Ovary (tissue), 9 donors: Measurements from ENCODE around the gene RPGRIP1L. TPM values are rescaled to one million over a fixed set of nuclear protein-coding genes. Genes with fewer than 3 reads are reported as not detected.

Experiments used
- DNase-seq, 5 donors: peaks; one replicate each; pipeline ENCODE4 v3.0.0-alpha.2; 2019 to 2020
- H3K27ac ChIP-seq, 2 donors: fragments of 200-600 bp; one replicate each; pipeline versions ENCODE4 v1.5.1 to v1.8.0; 2019 to 2022
- H3K27me3 ChIP-seq: fragments of 200-600 bp; one replicate; pipeline ENCODE4 v1.8.0; 2022
- H3K36me3 ChIP-seq: fragments of 200-600 bp; sonication (generic); one replicate; pipeline ENCODE4 v1.5.1; 2019
- H3K4me1 ChIP-seq: one replicate; pipeline ENCODE4 v1.8.1; 2013; ENCODE audit warnings: mild to moderate bottlenecking, moderate library complexity; ENCODE audit not compliant: insufficient read depth
- H3K4me3 ChIP-seq: fragments of 200-600 bp; sonication (generic); one replicate; pipeline ENCODE4 v1.5.1; 2017
- H3K9me3 ChIP-seq, 2 donors: fragments of 200-600 bp in 1 of 2; sonication (generic) in 1 of 2; one replicate each; pipeline versions ENCODE4 v1.5.1 to v1.8.1; 2013 to 2019; ENCODE audit warnings: mild to moderate bottlenecking in 1 of 2, moderate library complexity in 1 of 2
- EP300 ChIP-seq: sonication (generic); formaldehyde crosslinking; IDR thresholded peaks from one replicate; pipeline ENCODE4 v1.6.1; 2017; ENCODE audit warnings: antibody characterized with exemption
- POLR2A ChIP-seq: fragments of 450-650 bp; IDR thresholded peaks from one replicate; pipeline ENCODE4 v1.6.1; 2017; ENCODE audit warnings: antibody characterized with exemption, mild to moderate bottlenecking, moderate library complexity
- WGBS, 3 donors: extraction: QIAGEN DNeasy Blood & Tissue Kit in 1 of 3; methylation state at CpG; one replicate each; pipeline versions ENCODE4 v1.1.5 to v1.1.7; 2013 to 2017; 5-methylcytosine and 5-hydroxymethylcytosine counted together
- intact Hi-C, 4 donors: fragments of 100-400 bp; cut with DNase I; formaldehyde crosslinking; loops; one replicate each; pipeline versions ENCODE4 v1.11.0 to v1.15.1; 2022 to 2023
- polyA plus RNA-seq, 2 donors: library from polyadenylated mRNA; stranded (reverse); fragments of 200-250 nt in 1 of 2; fragments of 350-450 nt in 1 of 2; fragmentation: Illumina TruSeq in 1 of 2; extraction: RNeasy Lipid Tissue Mini Kit (QIAGEN cat#74804) in 1 of 2; gene quantifications; one replicate each; pipeline ENCODE4 v1.2.3, GENCODE V29; 2013 to 2014
- total RNA-seq, 7 donors: library from RNA; depleted of rRNA in 2 of 7; stranded (reverse); fragments of >200 nt in 2 of 7; fragmentation: NEBNext Ultra II Directional in 3 of 7; extraction: Animal tissue kit (Norgen Biotek cat#: 25700) in 3 of 7; gene quantifications; one replicate each; pipeline versions ENCODE4 v1.1.0 to v1.2.4, GENCODE V29; 2016 to 2023
- TF ChIP-seq, protein P1 (sequence below), 3 donors: fragments of 450-650 bp in 2 of 3; fragments of 200-600 bp in 1 of 3; IDR thresholded peaks; one replicate each; pipeline versions ENCODE4 v1.5.1 to v1.8.0; 2016 to 2022; ENCODE audit warnings: antibody characterized with exemption in 3 of 3, mild to moderate bottlenecking in 1 of 3
- donor health status: DM: no; HTN: no; CAD: no; lungs with moderate emphysema.
- donor health status: DM: no; HTN: no; CAD: no.
- donor health status: Bipolar disorder and iron deficiency.
- donor health status: DM: yes; HTN: yes; CAD: no.
- donor health status: DM: no; HTN: no; CAD: no.
- donor health status: DM: yes; HTN: yes; CAD: no.

RPGRIP1L gene
- total and polyA plus RNA-seq, 9 donors = 1.7 to 12.1 (median 7.7) TPM

DNA sequence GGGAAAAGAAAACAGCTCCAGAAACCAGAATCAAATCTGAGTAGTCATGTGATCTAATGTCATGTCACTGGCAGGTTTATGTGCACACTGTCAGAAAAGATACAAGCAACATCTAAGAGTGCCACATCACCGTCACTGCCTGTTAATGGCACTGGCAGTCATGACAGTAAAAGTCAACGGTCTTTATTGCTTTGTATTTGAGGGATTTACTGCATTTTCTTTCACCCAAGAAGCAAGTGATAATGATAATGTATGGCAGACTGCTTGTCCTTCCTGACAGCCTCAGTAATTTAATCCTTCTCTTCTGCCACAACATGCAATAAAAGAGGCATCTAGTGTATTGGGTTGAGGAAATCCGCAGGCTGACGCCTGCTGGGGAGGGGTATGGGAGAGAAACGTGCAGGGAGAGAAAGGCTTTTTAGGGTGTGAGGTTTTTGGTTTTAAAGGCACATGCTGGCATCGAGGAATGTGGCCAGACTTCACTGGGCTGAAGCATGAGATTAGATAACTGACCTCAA is 92.4 kb downstream of the RPGRIP1L start:
- no peak for TF ChIP-seq EP300
- TF ChIP-seq, protein P1, sequence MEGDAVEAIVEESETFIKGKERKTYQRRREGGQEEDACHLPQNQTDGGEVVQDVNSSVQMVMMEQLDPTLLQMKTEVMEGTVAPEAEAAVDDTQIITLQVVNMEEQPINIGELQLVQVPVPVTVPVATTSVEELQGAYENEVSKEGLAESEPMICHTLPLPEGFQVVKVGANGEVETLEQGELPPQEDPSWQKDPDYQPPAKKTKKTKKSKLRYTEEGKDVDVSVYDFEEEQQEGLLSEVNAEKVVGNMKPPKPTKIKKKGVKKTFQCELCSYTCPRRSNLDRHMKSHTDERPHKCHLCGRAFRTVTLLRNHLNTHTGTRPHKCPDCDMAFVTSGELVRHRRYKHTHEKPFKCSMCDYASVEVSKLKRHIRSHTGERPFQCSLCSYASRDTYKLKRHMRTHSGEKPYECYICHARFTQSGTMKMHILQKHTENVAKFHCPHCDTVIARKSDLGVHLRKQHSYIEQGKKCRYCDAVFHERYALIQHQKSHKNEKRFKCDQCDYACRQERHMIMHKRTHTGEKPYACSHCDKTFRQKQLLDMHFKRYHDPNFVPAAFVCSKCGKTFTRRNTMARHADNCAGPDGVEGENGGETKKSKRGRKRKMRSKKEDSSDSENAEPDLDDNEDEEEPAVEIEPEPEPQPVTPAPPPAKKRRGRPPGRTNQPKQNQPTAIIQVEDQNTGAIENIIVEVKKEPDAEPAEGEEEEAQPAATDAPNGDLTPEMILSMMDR (IDR thresholded peaks at IDR 0.05) = no peak
- TF ChIP-seq POLR2A = no peak
- no peaks in the 10 kb centered on the region for H3K9me3 ChIP-seq
- H3K36me3 ChIP-seq = no peaks in the 10 kb centered on the region
- WGBS, 3 donors = 62 to 70% (median 65%) methylated on average over 6 of the region's 6 CpGs
- H3K27ac ChIP-seq = no peak overlapping the region
- H3K4me1 ChIP-seq = no peaks in the 10 kb centered on the region
- no peaks in the 10 kb centered on the region for H3K27me3 ChIP-seq
- intact Hi-C loops = no loop called here
- H3K4me3 ChIP-seq = no peak overlapping the region
- no peak for DNase-seq

DNA sequence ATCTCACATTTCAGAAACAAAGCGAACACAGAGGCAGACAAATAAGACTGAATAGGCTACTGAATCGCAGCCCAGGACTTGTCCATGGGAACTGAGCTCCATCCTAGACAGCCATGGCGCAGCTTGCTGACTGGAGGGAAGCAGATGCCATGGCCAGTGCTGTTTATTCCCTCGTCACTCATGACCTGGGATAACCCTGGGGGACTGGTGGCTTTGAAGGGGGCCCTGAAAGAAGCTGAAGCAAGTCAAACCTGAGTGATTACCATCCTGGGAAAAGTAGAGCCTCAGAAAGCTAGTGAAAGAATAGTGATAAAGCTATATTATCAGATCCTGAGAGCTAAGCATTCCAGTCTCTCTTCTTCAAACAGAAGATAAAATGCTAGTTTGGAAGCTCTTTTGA is 94.1 kb downstream of the RPGRIP1L start:
- Histone ChIP-seq H3K27me3 (no peaks in the 10 kb centered on the region), H3K27ac (no peak overlapping the region), H3K4me1 (no peaks in the 10 kb centered on the region), H3K9me3 (no peaks in the 10 kb centered on the region), H3K4me3 (no peak overlapping the region), H3K36me3 (no peaks in the 10 kb centered on the region)
- TF ChIP-seq, protein P1 (IDR thresholded peaks at IDR 0.05) = no peak
- TF ChIP-seq POLR2A = no peak
- no peak for TF ChIP-seq EP300
- 95 to 97% (median 96%) methylated on average over 4 of the region's 4 CpGs for WGBS, 3 donors
- no peak for DNase-seq
- intact Hi-C loops = no loop called here

- H3K27me3 ChIP-seq = no peaks in the 10 kb centered on the region
- no peaks in the 10 kb centered on the region for H3K4me1 ChIP-seq
- no peak overlapping the region for H3K27ac ChIP-seq
- no peaks in the 10 kb centered on the region for H3K9me3 ChIP-seq
- intact Hi-C loops = no loop called here
- 93 to 97% (median 95%) methylated on average over 2 of the region's 2 CpGs for WGBS, 3 donors
- no peaks in the 10 kb centered on the region for H3K36me3 ChIP-seq
- TF ChIP-seq, protein P1 (IDR thresholded peaks at IDR 0.05) = no peak
- TF ChIP-seq EP300 (no peak), POLR2A (no peak)
- no peak for DNase-seq
- H3K4me3 ChIP-seq = no peak overlapping the region
Observed at GRCh38 chr16:53608094-53608493, 95.6 kb downstream of the RPGRIP1L start.

DNA sequence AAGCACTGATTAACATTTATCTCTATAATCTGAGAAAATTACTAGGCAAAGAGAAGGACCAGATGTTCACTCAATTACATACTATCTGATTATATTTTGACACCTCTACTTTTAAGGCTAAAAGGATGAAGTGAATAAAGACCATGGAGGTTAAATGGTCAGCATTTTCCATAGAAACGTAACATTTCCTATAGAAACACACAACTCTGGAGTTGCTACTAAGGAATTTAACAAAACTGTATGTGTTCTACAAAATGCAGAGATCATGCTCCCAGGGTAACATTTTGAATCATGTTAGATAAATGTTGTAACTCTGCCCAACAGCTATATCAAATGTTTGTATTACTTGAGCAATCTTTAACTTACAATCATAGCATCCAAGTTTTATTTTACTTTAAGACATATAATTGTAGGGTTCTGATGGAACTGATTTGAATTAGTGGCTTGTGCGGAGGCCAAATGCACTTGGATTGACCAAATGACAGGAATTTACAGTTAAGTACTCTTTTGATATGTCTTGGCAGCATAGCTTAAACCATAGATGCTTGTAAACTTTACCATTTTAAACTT is 97.7 kb downstream of the RPGRIP1L start:
- 95 to 97% (median 97%) methylated on average over 2 of the region's 2 CpGs for WGBS, 3 donors
- Histone ChIP-seq H3K27me3 (no peaks in the 10 kb centered on the region), H3K4me1 (no peaks in the 10 kb centered on the region), H3K9me3 (no peaks in the 10 kb centered on the region), H3K36me3 (no peaks in the 10 kb centered on the region), H3K27ac (no peak overlapping the region), H3K4me3 (no peak overlapping the region)
- TF ChIP-seq, protein P1 (IDR thresholded peaks at IDR 0.05) = no peak
- TF ChIP-seq POLR2A (no peak), EP300 (no peak)
- intact Hi-C loops = no loop called here
- no peak for DNase-seq
